ENCODE data around the gene BACH2. TPM values are rescaled to one million over a fixed set of nuclear protein-coding genes. Genes with fewer than 3 reads are reported as not detected.

Gene BACH2
- total and polyA plus RNA-seq, 2 of the 8 experiments (the other 6 are each of a cell fraction or from before 2014, with no cell fraction given), result 1.9 to 5.9 TPM

DNA sequence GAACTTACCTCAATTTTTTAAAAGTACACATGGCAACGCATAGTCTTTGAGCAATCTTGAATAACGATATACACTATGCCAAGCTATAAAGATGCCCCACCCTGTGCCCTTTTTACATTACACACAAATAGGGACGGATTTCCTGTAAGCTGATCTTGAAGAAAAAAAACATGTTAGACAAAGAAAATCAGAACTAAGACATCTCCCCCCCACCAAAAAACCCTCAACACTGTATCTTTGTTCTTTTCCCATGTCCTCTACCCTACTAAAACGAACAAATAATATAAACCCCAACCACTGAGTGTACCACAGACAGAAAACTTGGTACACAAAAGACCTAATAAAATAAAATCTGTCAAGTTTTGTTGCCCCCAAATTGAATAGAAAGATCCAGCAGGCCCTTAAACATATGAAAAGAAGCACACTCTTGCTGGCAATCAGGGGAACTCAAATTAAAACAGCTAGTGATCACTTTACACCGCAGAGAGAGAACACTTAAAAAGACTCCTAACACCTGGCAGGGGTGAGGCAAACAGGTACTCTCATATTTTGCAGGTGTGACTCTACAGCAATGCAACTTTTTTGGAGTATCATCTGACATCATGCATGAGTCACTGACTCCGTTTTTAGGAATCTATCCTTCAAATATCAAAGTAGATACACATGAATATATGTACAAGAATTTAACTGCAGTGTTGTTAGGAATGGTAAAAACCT, 29.6 kb downstream of the BACH2 start (continued):
- TF ChIP-seq, protein P1, sequence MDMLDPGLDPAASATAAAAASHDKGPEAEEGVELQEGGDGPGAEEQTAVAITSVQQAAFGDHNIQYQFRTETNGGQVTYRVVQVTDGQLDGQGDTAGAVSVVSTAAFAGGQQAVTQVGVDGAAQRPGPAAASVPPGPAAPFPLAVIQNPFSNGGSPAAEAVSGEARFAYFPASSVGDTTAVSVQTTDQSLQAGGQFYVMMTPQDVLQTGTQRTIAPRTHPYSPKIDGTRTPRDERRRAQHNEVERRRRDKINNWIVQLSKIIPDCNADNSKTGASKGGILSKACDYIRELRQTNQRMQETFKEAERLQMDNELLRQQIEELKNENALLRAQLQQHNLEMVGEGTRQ (IDR thresholded peaks at IDR 0.05; ENCODE audit: low read length), result no peak
- TF ChIP-seq PHF8 (conservative IDR thresholded peaks at IDR 0.05; ENCODE audit: low read depth, low read length), result no peak
- TF ChIP-seq CREB1 (IDR thresholded peaks at IDR 0.05), result no peak
- TF ChIP-seq, protein P2, sequence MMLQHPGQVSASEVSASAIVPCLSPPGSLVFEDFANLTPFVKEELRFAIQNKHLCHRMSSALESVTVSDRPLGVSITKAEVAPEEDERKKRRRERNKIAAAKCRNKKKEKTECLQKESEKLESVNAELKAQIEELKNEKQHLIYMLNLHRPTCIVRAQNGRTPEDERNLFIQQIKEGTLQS (IDR thresholded peaks at IDR 0.05; ENCODE audit: insufficient read depth, low read depth, low read length), result no peak
- no peak for TF ChIP-seq KDM1A (IDR thresholded peaks at IDR 0.05; ENCODE audit: borderline replicate concordance, low read length)
- no peak for TF ChIP-seq KDM5A (IDR thresholded peaks at IDR 0.05; ENCODE audit: low read length)
- no peak for TF ChIP-seq BRCA1 (IDR thresholded peaks at IDR 0.05; ENCODE audit: low read depth, low read length)
- no peak for TF ChIP-seq MAFK (IDR thresholded peaks at IDR 0.05; ENCODE audit: low read depth, low read length)
- no peak for TF ChIP-seq EGR1 (IDR thresholded peaks at IDR 0.05; ENCODE audit: borderline replicate concordance, low read depth, low read length)
